HG02623 (cell line): ENCODE results near the gene THSD1.
"Not testable (repeated sequence)": the region's sequence is repeated elsewhere in the genome, so short reads cannot be mapped to it uniquely, and the experiment has no call there.

Experiments
- ATAC-seq: cut with Tn5 transposase; IDR thresholded peaks from one replicate; pipeline ENCODE4 v1.9.1; 2021; ENCODE audit warnings: moderate library complexity; ENCODE audit not compliant: unreplicated experiment

THSD1 gene

GRCh38 chr13:52359534-52359933, 46.4 kb downstream of the THSD1 start:
- no peak for ATAC-seq

- no peak for ATAC-seq
Observed at GRCh38 chr13:52356327-52356726, 49.6 kb downstream of the THSD1 start.

GRCh38 chr13:52353193-52353592, 52.8 kb downstream of the THSD1 start:
- ATAC-seq, result no peak

- ATAC-seq, result no peak
Observed at GRCh38 chr13:52348983-52349780, 56.8 kb downstream of the THSD1 start.

GRCh38 chr13:52348071-52348470, 57.9 kb downstream of the THSD1 start:
- ATAC-seq, result no peak

- no peak for ATAC-seq
Observed at GRCh38 chr13:52345631-52346251, 60.2 kb downstream of the THSD1 start.

GRCh38 chr13:52345048-52345447, 60.9 kb downstream of the THSD1 start:
- no peak for ATAC-seq

GRCh38 chr13:52344108-52344507, 61.9 kb downstream of the THSD1 start:
- ATAC-seq, result no peak

- ATAC-seq, result not testable (repeated sequence)
Observed at GRCh38 chr13:52342203-52342602, 63.8 kb downstream of the THSD1 start.

- ATAC-seq, result not testable (repeated sequence)
Observed at GRCh38 chr13:52337828-52338455, 68.0 kb downstream of the THSD1 start.

GRCh38 chr13:52334107-52334506, 71.9 kb downstream of the THSD1 start:
- not testable (repeated sequence) for ATAC-seq

- ATAC-seq, result not testable (repeated sequence)
Observed at GRCh38 chr13:52331844-52332243, 74.1 kb downstream of the THSD1 start.
